ENCODE measurements around the gene FFAR1.
"Not testable (repeated sequence)": the region's sequence is repeated elsewhere in the genome, so short reads cannot be mapped to it uniquely, and the experiment has no call there.

FFAR1 gene

GRCh38 chr19:35363711-35364425 lies 16.2 kb downstream of the FFAR1 start:
- no peak for DNase-seq

GRCh38 chr19:35365303-35365702 lies 17.6 kb downstream of the FFAR1 start:
- no peaks in the 10 kb centered on the region for H3K27me3 ChIP-seq
- no peak overlapping the region for H3K4me3 ChIP-seq (ENCODE audit: low read depth, low read length)
- DNase-seq = no peak
- H3K9me3 ChIP-seq = no peaks in the 10 kb centered on the region
- H3K36me3 ChIP-seq = no peaks in the 10 kb centered on the region
- no peaks in the 10 kb centered on the region for H3K4me1 ChIP-seq
- TF ChIP-seq, protein P1, sequence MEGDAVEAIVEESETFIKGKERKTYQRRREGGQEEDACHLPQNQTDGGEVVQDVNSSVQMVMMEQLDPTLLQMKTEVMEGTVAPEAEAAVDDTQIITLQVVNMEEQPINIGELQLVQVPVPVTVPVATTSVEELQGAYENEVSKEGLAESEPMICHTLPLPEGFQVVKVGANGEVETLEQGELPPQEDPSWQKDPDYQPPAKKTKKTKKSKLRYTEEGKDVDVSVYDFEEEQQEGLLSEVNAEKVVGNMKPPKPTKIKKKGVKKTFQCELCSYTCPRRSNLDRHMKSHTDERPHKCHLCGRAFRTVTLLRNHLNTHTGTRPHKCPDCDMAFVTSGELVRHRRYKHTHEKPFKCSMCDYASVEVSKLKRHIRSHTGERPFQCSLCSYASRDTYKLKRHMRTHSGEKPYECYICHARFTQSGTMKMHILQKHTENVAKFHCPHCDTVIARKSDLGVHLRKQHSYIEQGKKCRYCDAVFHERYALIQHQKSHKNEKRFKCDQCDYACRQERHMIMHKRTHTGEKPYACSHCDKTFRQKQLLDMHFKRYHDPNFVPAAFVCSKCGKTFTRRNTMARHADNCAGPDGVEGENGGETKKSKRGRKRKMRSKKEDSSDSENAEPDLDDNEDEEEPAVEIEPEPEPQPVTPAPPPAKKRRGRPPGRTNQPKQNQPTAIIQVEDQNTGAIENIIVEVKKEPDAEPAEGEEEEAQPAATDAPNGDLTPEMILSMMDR (IDR thresholded peaks at IDR 0.05; ENCODE audit: low read depth, low read length) = no peak

More at GRCh38 chr19:35363711-35364425, 16.2 kb downstream of the FFAR1 start:
- Histone ChIP-seq H3K4me3 (ENCODE audit: low read depth, low read length) (no peak overlapping the region), H3K36me3 (no peaks in the 10 kb centered on the region), H3K9me3 (no peaks in the 10 kb centered on the region), H3K27me3 (no peaks in the 10 kb centered on the region), H3K4me1 (no peaks in the 10 kb centered on the region)
- TF ChIP-seq, protein P1 (IDR thresholded peaks at IDR 0.05; ENCODE audit: low read depth, low read length) = no peak

DNA sequence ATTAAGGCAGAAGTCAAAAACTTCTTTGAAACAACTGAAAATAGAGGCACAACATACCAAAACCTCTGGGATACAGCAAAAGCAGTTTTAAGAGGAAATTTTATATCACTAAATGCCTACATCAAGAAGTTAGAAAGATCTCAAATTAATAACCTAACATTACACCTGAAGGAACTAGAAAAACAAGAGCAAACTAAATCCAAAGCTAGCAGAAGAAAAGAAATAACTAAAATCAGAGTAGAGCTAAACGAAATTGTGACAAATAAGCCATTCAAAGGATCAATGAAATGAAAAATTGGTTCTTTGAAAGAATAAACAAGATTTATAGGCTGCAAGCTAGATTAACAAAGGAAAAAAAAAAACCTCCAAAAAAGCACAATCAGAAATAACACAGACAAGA lies 20.7 kb downstream of the FFAR1 start:
- H3K4me1 ChIP-seq = no peaks in the 10 kb centered on the region
- DNase-seq = no peak
- no peaks in the 10 kb centered on the region for H3K27me3 ChIP-seq
- H3K9me3 ChIP-seq = no peaks in the 10 kb centered on the region
- no peak overlapping the region for H3K4me3 ChIP-seq (ENCODE audit: low read depth, low read length)
- H3K36me3 ChIP-seq = no peaks in the 10 kb centered on the region
- TF ChIP-seq, protein P1 (IDR thresholded peaks at IDR 0.05; ENCODE audit: low read depth, low read length) = no peak

- H3K4me1 ChIP-seq = no peaks in the 10 kb centered on the region
- DNase-seq = no peak
- TF ChIP-seq, protein P1 (IDR thresholded peaks at IDR 0.05; ENCODE audit: low read depth, low read length) = no peak
- H3K36me3 ChIP-seq = no peaks in the 10 kb centered on the region
- no peaks in the 10 kb centered on the region for H3K27me3 ChIP-seq
- no peak overlapping the region for H3K4me3 ChIP-seq (ENCODE audit: low read depth, low read length)
- H3K9me3 ChIP-seq = no peaks in the 10 kb centered on the region
These were observed 21.8 kb downstream of the FFAR1 start for GRCh38 chr19:35369522-35369921.

GRCh38 chr19:35370722-35371121 lies 23.0 kb downstream of the FFAR1 start, which contains the start of gene GPR42:
Gene GPR42, plus strand, starts transcription at chr19:35371068. Its CDS starts 292 bp downstream, at chr19:35371360.
- Histone ChIP-seq H3K4me1 (no peaks in the 10 kb centered on the region), H3K9me3 (no peaks in the 10 kb centered on the region), H3K36me3 (no peaks in the 10 kb centered on the region), H3K4me3 (ENCODE audit: low read depth, low read length) (no peak within 1 kb of the TSS), H3K27me3 (no peaks in the 10 kb centered on the region)
- DNase-seq = no peak
- TF ChIP-seq, protein P1 (IDR thresholded peaks at IDR 0.05; ENCODE audit: low read depth, low read length) = no peak

- no peaks in the 10 kb centered on the region for H3K9me3 ChIP-seq
- no peak for DNase-seq
- TF ChIP-seq, protein P1 (IDR thresholded peaks at IDR 0.05; ENCODE audit: low read depth, low read length) = no peak
These were observed 25.8 kb downstream of the FFAR1 start for GRCh38 chr19:35373492-35373891.

GRCh38 chr19:35374031-35374430 lies 26.3 kb downstream of the FFAR1 start:
- H3K27me3 ChIP-seq, H3K36me3 ChIP-seq, H3K4me1 ChIP-seq: not testable (repeated sequence)

More at GRCh38 chr19:35373492-35373891, 25.8 kb downstream of the FFAR1 start:
- no peaks in the 10 kb centered on the region for H3K4me1 ChIP-seq
- H3K36me3 ChIP-seq = no peaks in the 10 kb centered on the region
- H3K27me3 ChIP-seq = no peaks in the 10 kb centered on the region
- H3K4me3 ChIP-seq (ENCODE audit: low read depth, low read length) = no peak overlapping the region

More at GRCh38 chr19:35374031-35374430, 26.3 kb downstream of the FFAR1 start:
- DNase-seq; H3K4me3 ChIP-seq (ENCODE audit: low read depth, low read length); H3K9me3 ChIP-seq: not testable (repeated sequence)
